ENCODE data around the gene CSNK2A3.

The CSNK2A3 gene

GRCh38 chr11:11336664-11337063, 16.4 kb downstream of the CSNK2A3 start:
- peaks cover 0 to 5% of the 10 kb centered on the region in 2 donors for H3K9me3 Mint-ChIP-seq
- no peak for DNase-seq
- no peak overlapping the region for H3K27ac Mint-ChIP-seq
- peaks cover 0 to 1% of the 10 kb centered on the region in 2 donors for H3K36me3 Mint-ChIP-seq
- H3K4me1 Mint-ChIP-seq: no peaks in the 10 kb centered on the region
- no peak for ATAC-seq (replicated peaks)
- H3K27me3 Mint-ChIP-seq: peaks cover 15 to 47% of the 10 kb centered on the region in 2 donors
- H3K4me3 Mint-ChIP-seq: no peak overlapping the region

GRCh38 chr11:11335043-11335442, 18.0 kb downstream of the CSNK2A3 start:
- H3K27me3 Mint-ChIP-seq: peaks cover 15 to 58% of the 10 kb centered on the region in 2 donors
- H3K9me3 Mint-ChIP-seq: peaks cover 0 to 5% of the 10 kb centered on the region in 2 donors
- H3K4me1 Mint-ChIP-seq: no peaks in the 10 kb centered on the region
- no peak overlapping the region for H3K27ac Mint-ChIP-seq
- no peak overlapping the region for H3K4me3 Mint-ChIP-seq
- DNase-seq: no peak
- ATAC-seq (replicated peaks): no peak
- peaks cover 0 to 1% of the 10 kb centered on the region in 2 donors for H3K36me3 Mint-ChIP-seq

GRCh38 chr11:11334607-11335006, 18.4 kb downstream of the CSNK2A3 start:
- peaks cover 15 to 56% of the 10 kb centered on the region in 2 donors for H3K27me3 Mint-ChIP-seq
- H3K36me3 Mint-ChIP-seq: peaks cover 0 to 1% of the 10 kb centered on the region in 2 donors
- no peak for ATAC-seq (replicated peaks)
- no peak for DNase-seq
- H3K27ac Mint-ChIP-seq: no peak overlapping the region
- no peak overlapping the region for H3K4me3 Mint-ChIP-seq
- H3K9me3 Mint-ChIP-seq: peaks cover 0 to 5% of the 10 kb centered on the region in 2 donors
- H3K4me1 Mint-ChIP-seq: no peaks in the 10 kb centered on the region

- H3K36me3 Mint-ChIP-seq: no peaks in the 10 kb centered on the region
- no peaks in the 10 kb centered on the region for H3K4me1 Mint-ChIP-seq
- ATAC-seq (replicated peaks) (no peak), DNase-seq (no peak)
- H3K4me3 Mint-ChIP-seq: no peak overlapping the region
- H3K27me3 Mint-ChIP-seq: peaks cover 12 to 44% of the 10 kb centered on the region in 2 donors
- H3K27ac Mint-ChIP-seq: no peak overlapping the region
- peaks cover 0 to 2% of the 10 kb centered on the region in 2 donors for H3K9me3 Mint-ChIP-seq
Observed at GRCh38 chr11:11332141-11332710, 20.8 kb downstream of the CSNK2A3 start.

GRCh38 chr11:11329062-11329806, 23.8 kb downstream of the CSNK2A3 start:
- Mint-ChIP-seq H3K27ac (no peak overlapping the region), H3K4me3 (no peak overlapping the region), H3K4me1 (peaks cover 0 to 2% of the 10 kb centered on the region in 2 donors), H3K36me3 (no peaks in the 10 kb centered on the region), H3K27me3 (peaks cover 11 to 47% of the 10 kb centered on the region in 2 donors), H3K9me3 (no peaks in the 10 kb centered on the region)
- DNase-seq (no peak), ATAC-seq (replicated peaks) (no peak)

GRCh38 chr11:11324090-11324489, 29.0 kb downstream of the CSNK2A3 start:
- peaks cover 11 to 12% of the 10 kb centered on the region in 2 donors for H3K27me3 Mint-ChIP-seq
- no peak for DNase-seq
- peaks cover 6 to 15% of the 10 kb centered on the region in 2 donors for H3K4me1 Mint-ChIP-seq
- no peak overlapping the region for H3K27ac Mint-ChIP-seq
- no peak overlapping the region for H3K4me3 Mint-ChIP-seq
- peaks cover 9% of the 10 kb centered on the region in 2 donors for H3K9me3 Mint-ChIP-seq
- no peak for ATAC-seq (replicated peaks)
- no peaks in the 10 kb centered on the region for H3K36me3 Mint-ChIP-seq

GRCh38 chr11:11322101-11322500, 30.9 kb downstream of the CSNK2A3 start:
- peaks cover 0 to 4% of the 10 kb centered on the region in 2 donors for H3K36me3 Mint-ChIP-seq
- no peak overlapping the region for H3K27ac Mint-ChIP-seq
- no peak overlapping the region for H3K4me3 Mint-ChIP-seq
- H3K4me1 Mint-ChIP-seq: peaks cover 16 to 32% of the 10 kb centered on the region in 2 donors
- H3K9me3 Mint-ChIP-seq: peaks cover 9 to 13% of the 10 kb centered on the region in 2 donors
- no peak for ATAC-seq (replicated peaks)
- no peak for DNase-seq
- peaks cover 11 to 17% of the 10 kb centered on the region in 2 donors for H3K27me3 Mint-ChIP-seq

- Mint-ChIP-seq H3K27me3 (peaks cover 7 to 9% of the 10 kb centered on the region in 2 donors), H3K36me3 (peaks cover 0 to 4% of the 10 kb centered on the region in 2 donors), H3K4me3 (no peak overlapping the region), H3K4me1 (peaks cover 14 to 32% of the 10 kb centered on the region in 2 donors), H3K27ac (no peak overlapping the region), H3K9me3 (peaks cover 9 to 13% of the 10 kb centered on the region in 2 donors)
- DNase-seq (no peak), ATAC-seq (replicated peaks) (no peak)
Observed at GRCh38 chr11:11320825-11321224, 32.2 kb downstream of the CSNK2A3 start.

GRCh38 chr11:11318961-11319360, 34.1 kb downstream of the CSNK2A3 start:
- H3K27me3 Mint-ChIP-seq: peaks cover 12 to 13% of the 10 kb centered on the region in 2 donors
- DNase-seq: peak; percentile 32
- peaks cover 9 to 13% of the 10 kb centered on the region in 2 donors for H3K9me3 Mint-ChIP-seq
- peaks cover 14 to 32% of the 10 kb centered on the region in 2 donors for H3K4me1 Mint-ChIP-seq
- ATAC-seq (replicated peaks): peak; percentile 98 to 99
- H3K27ac Mint-ChIP-seq: peak overlapping the region; percentile 86
- H3K4me3 Mint-ChIP-seq: no peak overlapping the region
- peaks cover 0 to 4% of the 10 kb centered on the region in 2 donors for H3K36me3 Mint-ChIP-seq

GRCh38 chr11:11318461-11318860, 34.6 kb downstream of the CSNK2A3 start:
- peak overlapping the region; percentile 86 for H3K27ac Mint-ChIP-seq
- peak overlapping the region in 1 of 2 donors; percentile 43 for H3K4me3 Mint-ChIP-seq
- peak; percentile 16 for DNase-seq
- peaks cover 12 to 13% of the 10 kb centered on the region in 2 donors for H3K27me3 Mint-ChIP-seq
- peaks cover 14 to 32% of the 10 kb centered on the region in 2 donors for H3K4me1 Mint-ChIP-seq
- peak; percentile 59 to 66 for ATAC-seq (replicated peaks)
- peaks cover 0 to 4% of the 10 kb centered on the region in 2 donors for H3K36me3 Mint-ChIP-seq
- H3K9me3 Mint-ChIP-seq: peaks cover 5 to 13% of the 10 kb centered on the region in 2 donors

- DNase-seq: no peak
- Mint-ChIP-seq H3K4me3 (no peak overlapping the region), H3K27me3 (peaks cover 12 to 13% of the 10 kb centered on the region in 2 donors), H3K27ac (no peak overlapping the region), H3K36me3 (peaks cover 0 to 4% of the 10 kb centered on the region in 2 donors), H3K4me1 (peaks cover 14 to 32% of the 10 kb centered on the region in 2 donors), H3K9me3 (peaks cover 0 to 6% of the 10 kb centered on the region in 2 donors)
- no peak for ATAC-seq (replicated peaks)
Observed at GRCh38 chr11:11316651-11317230, 36.3 kb downstream of the CSNK2A3 start.

GRCh38 chr11:11313902-11314692, 39.0 kb downstream of the CSNK2A3 start:
- H3K27ac Mint-ChIP-seq: no peak overlapping the region
- peaks cover 0 to 4% of the 10 kb centered on the region in 2 donors for H3K36me3 Mint-ChIP-seq
- peaks cover 12 to 18% of the 10 kb centered on the region in 2 donors for H3K9me3 Mint-ChIP-seq
- peaks cover 12 to 25% of the 10 kb centered on the region in 2 donors for H3K4me1 Mint-ChIP-seq
- no peak for DNase-seq
- no peak for ATAC-seq (replicated peaks)
- no peak overlapping the region for H3K4me3 Mint-ChIP-seq
- peaks cover 12 to 16% of the 10 kb centered on the region in 2 donors for H3K27me3 Mint-ChIP-seq

GRCh38 chr11:11313426-11313825, 39.6 kb downstream of the CSNK2A3 start:
- no peak for DNase-seq
- Mint-ChIP-seq H3K4me3 (no peak overlapping the region), H3K4me1 (peaks cover 8 to 20% of the 10 kb centered on the region in 2 donors), H3K27me3 (peaks cover 16 to 19% of the 10 kb centered on the region in 2 donors), H3K9me3 (peaks cover 12 to 22% of the 10 kb centered on the region in 2 donors), H3K36me3 (peaks cover 0 to 4% of the 10 kb centered on the region in 2 donors), H3K27ac (no peak overlapping the region)
- no peak for ATAC-seq (replicated peaks)

GRCh38 chr11:11312738-11313137, 40.3 kb downstream of the CSNK2A3 start:
- Mint-ChIP-seq H3K36me3 (peaks cover 0 to 4% of the 10 kb centered on the region in 2 donors), H3K27me3 (peaks cover 17 to 21% of the 10 kb centered on the region in 2 donors), H3K9me3 (peaks cover 12 to 23% of the 10 kb centered on the region in 2 donors), H3K4me3 (no peak overlapping the region), H3K27ac (no peak overlapping the region), H3K4me1 (peaks cover 1 to 13% of the 10 kb centered on the region in 2 donors)
- DNase-seq (no peak), ATAC-seq (replicated peaks) (no peak)

Measured in stimulated activated naive B cell treated with anti-CD40 and anti-IgM and Interleukin-4, amounts not matched to agents 10 μg/mL and 1 μg/mL and 100 μg/mL, for 72 hours (primary cell).